ENCODE measurements around the gene HES1.
"Not testable (repeated sequence)": the region's sequence is repeated elsewhere in the genome, so short reads cannot be mapped to it uniquely, and the experiment has no call there.

The HES1 gene

GRCh38 chr3:194135806-194136518 is at the start of gene HES1:
TSS of gene HES1 (plus strand) at chr3:194136148. CDS start at chr3:194136381, 233 bp downstream.
- no peak for DNase-seq

GRCh38 chr3:194086388-194087075 is 49.4 kb upstream of the HES1 start:
- no peak for DNase-seq

DNA sequence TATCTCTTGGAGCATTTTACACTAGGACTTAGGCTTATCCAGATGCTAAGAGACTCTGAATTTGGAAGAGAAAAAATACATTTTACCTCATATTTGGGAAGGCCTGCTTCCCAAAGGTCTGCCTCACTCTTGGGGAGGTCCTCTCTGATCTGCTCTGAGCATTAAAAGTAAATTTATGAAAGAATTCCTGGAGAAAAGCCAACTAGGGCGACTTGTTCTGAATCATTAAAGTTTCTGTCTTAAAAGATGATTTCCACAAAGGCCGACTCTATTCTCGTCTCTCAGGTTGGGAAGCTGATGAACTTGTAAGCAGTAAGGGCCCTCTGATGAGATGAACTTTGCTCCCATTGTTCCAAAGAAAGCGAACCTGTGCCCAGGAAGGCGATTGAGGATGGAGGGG is 48.7 kb upstream of the HES1 start:
- no peak for DNase-seq

DNA sequence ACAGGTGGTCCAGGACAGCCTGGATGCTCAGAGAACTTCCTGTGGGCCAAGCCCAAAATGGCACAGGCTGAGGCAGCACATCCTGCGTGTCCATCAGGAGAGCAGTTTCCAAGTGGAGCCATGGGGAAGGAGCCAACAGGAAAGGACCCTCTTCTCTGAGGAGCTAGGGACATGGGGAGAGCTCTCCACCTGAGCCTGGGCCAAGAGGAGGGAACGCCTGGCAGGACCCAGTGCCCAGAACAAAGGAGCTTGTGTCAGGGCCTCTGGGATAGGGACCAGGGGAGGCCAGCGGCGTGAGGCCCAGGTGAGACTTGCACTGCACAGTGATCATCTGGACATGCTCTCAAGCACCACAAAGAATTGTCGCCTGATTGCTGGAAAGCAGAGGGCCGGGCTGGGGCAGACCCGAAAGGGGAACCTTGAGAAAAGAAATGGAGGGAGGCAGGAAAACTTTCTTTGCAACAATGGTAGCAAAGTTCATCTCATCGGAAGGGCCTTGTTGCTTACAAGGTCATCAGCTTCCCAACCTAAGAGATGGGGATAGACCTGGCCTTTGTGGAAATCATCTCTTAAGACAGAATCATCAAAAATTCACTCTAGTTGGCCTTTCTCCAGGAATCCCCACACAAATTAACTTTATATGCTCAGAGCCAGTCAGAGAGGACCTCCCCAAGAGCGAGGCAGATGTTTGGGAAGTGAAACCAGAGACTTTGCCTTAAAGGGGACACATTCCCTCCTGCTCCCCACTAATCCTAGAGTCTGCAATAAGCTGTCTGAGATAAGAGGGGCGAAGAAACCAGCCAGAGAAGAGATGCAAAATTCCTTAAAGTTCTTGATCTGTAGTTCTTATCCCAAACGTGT is 47.7 kb upstream of the HES1 start:
- DNase-seq, result no peak

DNA sequence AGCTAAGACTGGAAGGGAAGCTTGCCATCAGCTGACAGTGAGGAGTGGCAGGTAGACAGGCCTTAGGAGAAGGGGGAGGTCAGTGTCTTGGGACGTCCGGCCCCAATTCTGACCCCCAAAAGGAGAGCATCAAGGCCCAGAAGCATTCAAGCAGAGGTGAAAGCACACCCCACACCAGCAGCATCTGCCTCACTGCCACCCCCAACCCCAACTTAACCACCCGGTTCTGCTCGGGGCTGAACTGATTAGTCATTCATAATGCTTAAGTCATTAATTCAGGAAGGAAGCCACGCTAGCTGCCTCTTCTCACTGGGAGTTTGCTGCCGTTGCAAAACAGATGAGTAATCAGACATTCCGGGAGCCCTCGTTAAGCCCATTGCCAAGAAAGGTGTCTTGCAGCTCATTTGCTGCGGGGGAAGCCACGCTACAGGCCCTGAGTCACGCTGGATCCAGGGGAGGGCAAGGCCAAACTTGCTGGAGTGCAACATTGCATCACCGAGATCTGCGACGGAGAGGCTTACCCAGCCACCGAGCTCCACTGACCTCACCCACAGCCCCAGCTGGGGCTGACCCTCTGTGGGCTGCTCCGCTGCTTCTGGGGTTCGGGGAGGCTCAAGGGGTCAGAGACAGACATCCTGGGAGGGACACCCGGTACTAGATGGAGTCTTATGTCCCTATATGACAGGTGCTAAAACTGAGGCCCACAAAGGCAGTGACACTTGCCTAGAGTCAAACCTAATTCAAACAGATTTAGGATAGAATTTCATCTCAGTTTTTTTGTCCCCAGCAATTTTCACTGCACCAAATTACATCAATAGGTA is 46.4 kb upstream of the HES1 start:
- DNase-seq, result no peak

DNA sequence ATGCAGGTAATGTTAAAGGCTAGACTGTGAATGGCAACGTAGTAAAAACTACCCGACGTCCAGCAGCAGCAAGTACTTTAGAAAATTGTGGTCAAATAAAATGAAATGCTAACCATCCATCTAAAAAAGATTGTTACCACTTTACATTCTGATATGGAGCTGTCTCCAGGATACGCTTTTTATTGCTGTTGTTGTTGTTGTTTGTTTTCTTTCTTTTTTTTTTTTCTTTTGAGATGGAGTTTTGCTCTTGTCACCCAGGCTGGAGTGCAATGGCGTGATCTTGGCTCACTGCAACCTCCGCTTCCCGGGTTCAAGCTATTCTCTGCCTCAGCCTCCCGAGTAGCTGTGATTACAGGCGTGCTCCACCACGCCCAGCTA is 45.8 kb upstream of the HES1 start:
- not testable (repeated sequence) for DNase-seq

DNA sequence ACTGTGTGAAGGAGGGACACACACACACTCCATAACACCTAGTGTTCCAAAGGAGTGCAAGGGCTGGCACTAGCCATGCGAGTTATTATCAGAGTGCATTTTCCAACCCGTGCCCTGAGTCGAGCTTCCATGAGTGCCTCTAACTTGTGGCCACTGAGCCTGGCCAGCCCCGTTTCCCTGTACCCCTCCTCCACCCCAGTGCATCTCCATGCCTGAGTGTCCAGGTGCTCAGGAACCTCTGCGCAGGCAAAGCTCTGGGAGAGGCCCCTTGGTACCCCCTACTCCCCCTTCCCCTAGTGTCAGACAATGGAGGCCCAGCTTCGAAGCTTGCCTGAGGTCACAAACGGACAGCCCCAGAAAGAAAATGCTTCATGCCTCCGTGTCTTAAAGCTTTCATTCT is 45.2 kb upstream of the HES1 start:
- DNase-seq, result no peak

GRCh38 chr3:194091141-194091540 is 44.8 kb upstream of the HES1 start:
- no peak for DNase-seq

DNA sequence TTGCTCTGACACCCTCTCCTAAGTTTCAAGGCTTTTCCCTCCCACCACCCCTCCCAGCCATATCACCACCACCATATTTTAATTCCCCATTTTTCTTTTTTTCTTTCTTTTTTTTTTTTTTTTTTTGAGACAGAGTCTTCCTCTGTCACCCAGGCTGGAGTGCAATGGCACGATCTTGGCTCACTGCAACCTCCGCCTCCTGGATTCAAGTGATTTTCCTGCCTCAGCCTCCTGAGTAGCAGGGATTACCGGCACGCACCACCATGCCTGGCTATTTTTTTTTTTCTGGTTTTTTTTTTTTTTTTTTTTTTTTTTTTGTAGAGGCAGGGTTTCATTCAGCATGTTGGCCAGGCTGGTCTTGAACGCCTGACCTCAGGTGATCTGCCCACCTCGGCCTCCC is 44.1 kb upstream of the HES1 start:
- not testable (repeated sequence) for DNase-seq

- DNase-seq, result no peak
Observed at GRCh38 chr3:194092881-194093301, 43.1 kb upstream of the HES1 start.

DNA sequence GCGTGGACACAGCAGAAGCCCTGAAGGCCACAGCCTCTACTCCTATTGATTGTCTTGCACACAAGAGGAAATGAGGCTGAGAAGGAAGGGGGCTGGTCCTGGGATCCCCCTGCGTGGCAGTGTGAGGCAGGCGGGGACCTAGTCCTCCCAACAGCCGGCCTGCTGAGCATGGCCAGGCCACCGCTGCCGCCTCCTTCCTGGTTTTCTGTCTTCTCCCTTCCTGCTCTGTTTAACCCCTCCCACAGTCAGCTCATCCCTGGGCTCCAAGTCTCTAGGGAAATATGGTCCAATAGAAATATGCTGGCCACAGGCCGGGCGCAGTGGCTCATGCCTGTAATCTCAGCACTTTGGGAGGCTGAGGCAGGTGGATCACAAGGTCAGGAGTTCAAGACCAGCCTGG is 42.1 kb upstream of the HES1 start:
- DNase-seq, result no peak

DNA sequence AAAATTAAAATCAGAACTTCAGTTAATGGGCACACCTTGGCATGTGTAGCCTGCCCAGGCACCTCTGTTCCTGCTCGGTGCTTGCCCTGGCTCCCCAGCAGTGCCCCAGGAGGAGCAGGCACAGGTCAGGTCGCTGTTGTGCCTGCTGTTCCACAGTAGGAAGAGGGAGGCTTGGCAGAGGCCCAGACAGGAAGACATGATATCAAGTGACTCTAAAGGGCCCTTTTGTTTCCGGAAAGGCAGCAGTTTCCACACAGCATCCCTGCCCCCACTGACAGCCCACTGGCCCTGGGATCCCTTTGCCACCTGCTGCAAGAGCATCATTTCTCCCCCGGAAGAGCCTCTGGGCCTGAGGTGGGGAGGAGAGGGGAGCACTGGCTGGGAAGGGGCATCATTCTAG is 40.5 kb upstream of the HES1 start:
- no peak for DNase-seq

- DNase-seq, result no peak
Observed at GRCh38 chr3:194095902-194096301, 40.0 kb upstream of the HES1 start.

DNA sequence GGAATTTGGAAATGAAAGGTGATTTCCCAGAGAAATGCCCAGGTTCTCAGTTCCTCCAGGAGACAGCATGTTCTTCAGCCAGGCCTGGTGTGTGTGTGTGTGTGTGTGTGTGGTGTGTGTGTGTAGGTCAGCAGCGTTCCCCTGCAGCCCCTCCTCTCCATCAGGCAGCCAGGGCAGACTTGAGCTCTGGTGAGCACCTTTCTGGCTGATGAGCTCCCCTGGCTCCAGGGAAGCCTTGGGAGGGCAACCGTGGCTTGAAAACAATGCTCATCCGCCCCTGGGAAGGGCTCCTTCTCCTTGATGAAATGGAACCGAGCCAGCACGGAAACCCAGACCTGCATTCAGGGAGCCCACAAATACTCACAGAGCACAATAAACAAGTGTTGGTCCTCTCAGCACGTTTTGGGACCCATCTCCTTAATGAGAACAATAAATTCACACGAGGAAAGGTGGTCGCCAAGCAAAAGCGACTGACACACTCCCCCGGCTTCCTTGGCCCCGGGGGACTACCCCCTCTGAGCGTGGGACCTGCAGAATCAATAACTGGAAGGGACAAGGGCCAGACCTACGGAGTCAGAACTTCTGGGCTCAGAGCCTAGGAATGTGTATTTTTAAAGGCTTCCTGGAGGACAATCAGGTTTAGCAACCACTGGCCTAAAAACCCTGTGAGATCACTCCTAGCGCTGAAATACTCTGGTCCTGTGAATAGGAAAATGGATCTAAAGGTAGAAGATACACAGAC is 38.6 kb upstream of the HES1 start:
- no peak for DNase-seq

- no peak for DNase-seq
Observed at GRCh38 chr3:194098081-194098842, 37.7 kb upstream of the HES1 start.

DNA sequence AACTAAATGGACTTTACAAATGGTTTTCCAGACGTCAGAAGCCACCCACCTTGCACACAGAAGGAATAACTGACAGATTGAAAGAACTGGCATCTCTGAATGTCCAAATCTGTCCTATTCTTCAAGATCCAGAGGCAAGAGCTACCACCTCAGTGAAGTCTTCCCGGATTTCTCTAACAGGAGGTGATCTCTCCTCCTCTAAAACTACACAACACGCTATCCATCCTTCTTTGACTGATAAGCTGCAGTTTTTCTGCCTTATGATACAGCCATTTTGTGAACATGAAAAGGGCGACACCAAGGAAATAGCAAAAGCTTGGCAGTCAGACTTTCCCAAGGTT is 37.1 kb upstream of the HES1 start:
- no peak for DNase-seq

DNA sequence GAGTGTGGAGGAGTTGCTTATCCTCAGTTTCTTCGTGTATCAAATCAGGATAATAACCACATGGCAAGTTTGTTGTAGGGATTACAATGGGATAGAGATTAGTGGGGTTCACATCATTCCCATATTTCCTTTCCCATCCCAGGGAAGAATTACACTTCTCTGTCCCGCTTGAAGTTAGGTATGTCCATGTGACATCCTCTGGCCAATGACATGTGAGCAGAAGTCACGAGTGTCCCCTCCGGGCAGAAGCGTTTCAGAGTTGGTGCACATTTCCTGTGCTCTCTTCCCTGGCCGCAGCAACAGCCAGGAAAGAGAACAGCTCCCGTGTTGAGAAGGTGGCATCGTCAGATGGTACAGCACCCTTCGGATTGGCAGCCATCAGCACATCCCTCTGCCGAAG is 36.7 kb upstream of the HES1 start:
- no peak for DNase-seq

GRCh38 chr3:194100856-194101390 is 35.0 kb upstream of the HES1 start:
- DNase-seq, result no peak

GRCh38 chr3:194101592-194102432 is 34.1 kb upstream of the HES1 start:
- no peak for DNase-seq

DNA sequence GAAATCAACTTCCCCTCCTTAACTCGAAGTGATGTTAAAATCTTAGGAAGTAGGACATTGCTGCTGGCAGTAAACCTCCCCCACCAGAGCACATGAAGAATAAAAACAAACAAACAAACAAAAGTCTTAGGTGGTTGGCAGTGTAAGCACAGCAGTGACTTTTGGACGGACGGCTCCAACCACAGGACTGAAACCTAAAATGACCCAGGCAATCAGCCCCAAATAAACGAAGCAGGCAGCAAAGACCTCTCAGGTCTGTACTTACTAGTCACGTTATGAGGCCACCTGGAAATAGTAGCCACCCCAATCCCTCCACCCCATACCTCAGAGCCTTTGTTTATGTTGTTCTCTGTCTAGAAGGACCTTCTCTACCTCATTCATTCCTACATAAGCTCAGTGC is 33.5 kb upstream of the HES1 start:
- DNase-seq, result no peak
